WTC11 (cell line): ENCODE measurements around the gene PLEKHN1. TPM values are rescaled to one million over a fixed set of nuclear protein-coding genes. Genes with fewer than 3 reads are reported as not detected.

Experiments
- ATAC-seq: fragments of 200-7000 bp; cut with Tn5 transposase; 2 replicates; pipeline ENCODE4 v1.10.0; 2021; ENCODE audit warnings: mild to moderate bottlenecking, moderate library complexity
- CTCF ChIA-PET: fragments of 300-600 bp; sonication (Branson Sonifier 250); formaldehyde crosslinking; loops from one replicate; lab custom pipeline; 2021; ENCODE audit warnings: antibody characterized with exemption; lab: Charles Lee
- POLR2A ChIA-PET: fragments of 350-600 bp; sonication (Branson Sonifier 250); formaldehyde crosslinking; loops from one replicate; lab custom pipeline; 2021; ENCODE audit warnings: antibody characterized with exemption; lab: Charles Lee
- DNase-seq: peaks from one replicate; pipeline ENCODE4 v3.0.0; 2021; ENCODE audit warnings: low spot score
- H3K27ac Mint-ChIP-seq: 2 replicates; pipeline ENCODE4 v1.8.0; 2021; ENCODE audit warnings: mixed read lengths
- H3K27me3 Mint-ChIP-seq: 2 replicates; pipeline ENCODE4 v1.8.0; 2021; ENCODE audit warnings: low read depth, mild to moderate bottlenecking, moderate library complexity, mixed read lengths
- H3K36me3 Mint-ChIP-seq: 2 replicates; pipeline ENCODE4 v1.8.0; 2021; ENCODE audit warnings: mixed read lengths
- H3K4me1 Mint-ChIP-seq: 2 replicates; pipeline ENCODE4 v1.8.0; 2022; ENCODE audit warnings: mixed read lengths
- H3K4me3 Mint-ChIP-seq: 2 replicates; pipeline ENCODE4 v1.8.0; 2021; ENCODE audit warnings: mild to moderate bottlenecking, moderate library complexity, mixed read lengths
- H3K9me3 Mint-ChIP-seq: 2 replicates; pipeline ENCODE4 v1.8.0; 2021; ENCODE audit warnings: mixed read lengths
- CREM ChIP-seq: sonication (generic); formaldehyde crosslinking; IDR thresholded peaks from 2 replicates; pipeline ENCODE4 v1.8.1; 2022; ENCODE audit warnings: mild to moderate bottlenecking, missing genetic modification reagents, moderate library complexity
- GABPB1 ChIP-seq: sonication (generic); formaldehyde crosslinking; IDR thresholded peaks from 2 replicates; pipeline ENCODE4 v1.8.1; 2023; ENCODE audit warnings: mild to moderate bottlenecking, missing genetic modification reagents
- MXD4 ChIP-seq: fragments of 250-450 bp; sonication (Bioruptor Pico); IDR thresholded peaks from 2 replicates; pipeline ENCODE4 v1.8.0; 2021; ENCODE audit warnings: mild to moderate bottlenecking, moderate library complexity, borderline replicate concordance
- MYBL2 ChIP-seq: sonication (generic); formaldehyde crosslinking; IDR thresholded peaks from 2 replicates; pipeline ENCODE4 v1.8.1; 2023; ENCODE audit warnings: mild to moderate bottlenecking, moderate library complexity, missing genetic modification reagents
- NR1H2 ChIP-seq: sonication (generic); formaldehyde crosslinking; IDR thresholded peaks from 2 replicates; pipeline ENCODE4 v1.9.0; 2021; ENCODE audit warnings: mild to moderate bottlenecking, moderate library complexity, missing genetic modification reagents
- NR3C1 ChIP-seq: sonication (generic); formaldehyde crosslinking; conservative IDR thresholded peaks from 2 replicates; pipeline ENCODE4 v1.8.1; 2023; ENCODE audit warnings: low read depth, mild to moderate bottlenecking, missing genetic modification reagents
- TEAD1 ChIP-seq: sonication (generic); formaldehyde crosslinking; IDR thresholded peaks from 2 replicates; pipeline ENCODE4 v1.8.0; 2022; ENCODE audit warnings: mild to moderate bottlenecking, missing genetic modification reagents
- ZNF232 ChIP-seq: sonication (generic); formaldehyde crosslinking; IDR thresholded peaks from 2 replicates; pipeline ENCODE4 v1.8.0; 2022; ENCODE audit warnings: mild to moderate bottlenecking, missing genetic modification reagents
- ZNF396 ChIP-seq: fragments of 250-450 bp; sonication (Bioruptor Pico); IDR thresholded peaks from 2 replicates; pipeline ENCODE4 v1.8.0; 2021; ENCODE audit warnings: mild to moderate bottlenecking, moderate library complexity, borderline replicate concordance
- total RNA-seq: library from RNA; stranded (reverse); gene quantifications from 3 replicates; pipeline ENCODE4 v1.2.3, GENCODE V29; 2021
- TF ChIP-seq, protein P1 (sequence below): sonication (generic); formaldehyde crosslinking; IDR thresholded peaks from 2 replicates; pipeline ENCODE4 v1.8.1; 2022; ENCODE audit warnings: low read depth, missing genetic modification reagents, borderline replicate concordance
- TF ChIP-seq, protein P2 (sequence below): fragments of 250-450 bp; sonication (Bioruptor Pico); IDR thresholded peaks from 2 replicates; pipeline ENCODE4 v1.9.0; 2021; ENCODE audit warnings: mild to moderate bottlenecking, borderline replicate concordance
- TF ChIP-seq, protein P3 (sequence below): fragments of 250-450 bp; sonication (Bioruptor Pico); IDR thresholded peaks from 2 replicates; pipeline ENCODE4 v1.9.0; 2021; ENCODE audit warnings: moderate library complexity, mild to moderate bottlenecking, inconsistent platforms, borderline replicate concordance
- TF ChIP-seq, protein P4 (sequence below): sonication (generic); formaldehyde crosslinking; IDR thresholded peaks from 2 replicates; pipeline ENCODE4 v1.8.0; 2022; ENCODE audit warnings: missing genetic modification reagents

Gene PLEKHN1
- total RNA-seq, 1 experiment from 2014 or later, result 3.4 TPM

DNA sequence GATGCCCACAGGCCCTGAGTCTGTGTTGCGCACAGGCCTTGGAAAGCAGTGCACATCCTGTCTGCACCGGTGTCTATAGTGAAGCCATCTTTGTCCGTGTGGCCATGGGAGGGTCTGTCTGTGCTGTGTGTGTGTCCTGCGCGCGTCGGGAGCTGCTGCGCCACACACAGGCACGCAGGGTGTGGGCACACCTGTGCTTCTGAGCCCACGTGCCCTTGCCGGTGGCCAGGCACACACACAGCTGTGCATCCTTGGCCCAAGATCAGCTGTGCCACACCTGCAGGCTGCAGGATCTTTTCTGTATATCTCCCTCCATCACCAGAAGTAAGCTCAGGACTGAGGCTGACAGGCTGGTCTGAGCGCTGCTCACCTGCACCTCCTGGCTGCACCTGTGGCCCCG, 45.8 kb upstream of the PLEKHN1 start (continued):
- TF ChIP-seq, protein P1, sequence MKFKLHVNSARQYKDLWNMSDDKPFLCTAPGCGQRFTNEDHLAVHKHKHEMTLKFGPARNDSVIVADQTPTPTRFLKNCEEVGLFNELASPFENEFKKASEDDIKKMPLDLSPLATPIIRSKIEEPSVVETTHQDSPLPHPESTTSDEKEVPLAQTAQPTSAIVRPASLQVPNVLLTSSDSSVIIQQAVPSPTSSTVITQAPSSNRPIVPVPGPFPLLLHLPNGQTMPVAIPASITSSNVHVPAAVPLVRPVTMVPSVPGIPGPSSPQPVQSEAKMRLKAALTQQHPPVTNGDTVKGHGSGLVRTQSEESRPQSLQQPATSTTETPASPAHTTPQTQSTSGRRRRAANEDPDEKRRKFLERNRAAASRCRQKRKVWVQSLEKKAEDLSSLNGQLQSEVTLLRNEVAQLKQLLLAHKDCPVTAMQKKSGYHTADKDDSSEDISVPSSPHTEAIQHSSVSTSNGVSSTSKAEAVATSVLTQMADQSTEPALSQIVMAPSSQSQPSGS (CRISPR knock-in tag), result no peak
- TF ChIP-seq ZNF396 (CRISPR knock-in tag), result no peak
- TF ChIP-seq ZNF232 (CRISPR knock-in tag), result no peak
- TF ChIP-seq, protein P2, sequence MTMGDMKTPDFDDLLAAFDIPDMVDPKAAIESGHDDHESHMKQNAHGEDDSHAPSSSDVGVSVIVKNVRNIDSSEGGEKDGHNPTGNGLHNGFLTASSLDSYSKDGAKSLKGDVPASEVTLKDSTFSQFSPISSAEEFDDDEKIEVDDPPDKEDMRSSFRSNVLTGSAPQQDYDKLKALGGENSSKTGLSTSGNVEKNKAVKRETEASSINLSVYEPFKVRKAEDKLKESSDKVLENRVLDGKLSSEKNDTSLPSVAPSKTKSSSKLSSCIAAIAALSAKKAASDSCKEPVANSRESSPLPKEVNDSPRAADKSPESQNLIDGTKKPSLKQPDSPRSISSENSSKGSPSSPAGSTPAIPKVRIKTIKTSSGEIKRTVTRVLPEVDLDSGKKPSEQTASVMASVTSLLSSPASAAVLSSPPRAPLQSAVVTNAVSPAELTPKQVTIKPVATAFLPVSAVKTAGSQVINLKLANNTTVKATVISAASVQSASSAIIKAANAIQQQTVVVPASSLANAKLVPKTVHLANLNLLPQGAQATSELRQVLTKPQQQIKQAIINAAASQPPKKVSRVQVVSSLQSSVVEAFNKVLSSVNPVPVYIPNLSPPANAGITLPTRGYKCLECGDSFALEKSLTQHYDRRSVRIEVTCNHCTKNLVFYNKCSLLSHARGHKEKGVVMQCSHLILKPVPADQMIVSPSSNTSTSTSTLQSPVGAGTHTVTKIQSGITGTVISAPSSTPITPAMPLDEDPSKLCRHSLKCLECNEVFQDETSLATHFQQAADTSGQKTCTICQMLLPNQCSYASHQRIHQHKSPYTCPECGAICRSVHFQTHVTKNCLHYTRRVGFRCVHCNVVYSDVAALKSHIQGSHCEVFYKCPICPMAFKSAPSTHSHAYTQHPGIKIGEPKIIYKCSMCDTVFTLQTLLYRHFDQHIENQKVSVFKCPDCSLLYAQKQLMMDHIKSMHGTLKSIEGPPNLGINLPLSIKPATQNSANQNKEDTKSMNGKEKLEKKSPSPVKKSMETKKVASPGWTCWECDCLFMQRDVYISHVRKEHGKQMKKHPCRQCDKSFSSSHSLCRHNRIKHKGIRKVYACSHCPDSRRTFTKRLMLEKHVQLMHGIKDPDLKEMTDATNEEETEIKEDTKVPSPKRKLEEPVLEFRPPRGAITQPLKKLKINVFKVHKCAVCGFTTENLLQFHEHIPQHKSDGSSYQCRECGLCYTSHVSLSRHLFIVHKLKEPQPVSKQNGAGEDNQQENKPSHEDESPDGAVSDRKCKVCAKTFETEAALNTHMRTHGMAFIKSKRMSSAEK, result no peak
- no peak for TF ChIP-seq CREM (CRISPR knock-in tag)
- TF ChIP-seq TEAD1 (CRISPR knock-in tag), result no peak

DNA sequence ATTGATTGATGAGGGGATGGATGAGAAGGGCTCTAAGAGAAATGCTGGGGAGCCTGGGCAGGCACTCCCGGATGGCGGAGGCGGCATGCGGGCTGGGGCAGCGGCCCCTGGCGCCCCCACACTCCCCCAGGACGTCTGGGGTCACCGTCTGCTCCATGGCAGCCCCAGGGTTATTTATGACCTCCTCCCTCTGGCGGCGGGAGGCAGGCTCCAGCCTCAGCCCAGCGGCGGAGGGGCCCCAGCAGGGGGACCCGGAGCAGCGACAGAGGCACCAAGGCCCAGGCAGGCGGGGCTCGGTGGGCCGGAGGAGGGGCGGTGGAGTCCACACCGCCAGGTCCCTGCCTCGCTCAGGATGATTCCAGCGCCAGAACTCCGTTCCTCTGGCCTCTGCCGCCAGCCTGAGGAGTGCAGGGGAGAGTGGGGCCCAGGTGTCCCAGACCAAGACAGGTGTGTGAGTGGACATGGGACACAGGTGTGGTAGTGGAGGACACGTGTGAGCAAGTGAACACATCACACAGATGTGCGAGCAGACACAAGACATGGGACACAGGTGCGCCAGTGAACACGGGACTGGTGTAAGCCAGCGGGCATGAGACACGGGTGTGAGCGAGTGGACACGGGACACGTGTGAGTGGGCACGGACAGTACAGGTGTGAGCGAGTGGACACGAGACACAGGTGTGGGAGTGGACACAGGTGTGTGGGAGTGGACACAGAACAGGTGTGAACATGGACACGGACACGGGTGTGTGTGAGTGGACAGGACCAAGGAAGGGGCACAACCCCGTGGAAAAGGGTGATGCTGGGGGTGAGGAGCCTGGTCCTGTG, 45.1 kb upstream of the PLEKHN1 start:
- H3K27me3 Mint-ChIP-seq, result peaks cover 85% of the 10 kb centered on the region
- ChIA-PET POLR2A (interaction anchor here (1.0 kb wide), 1 partner anchor 12 kb away, joined by 3 read pairs; no protein-coding TSS in a partner anchor), CTCF (interaction anchor here (0.7 to 3.7 kb wide), 8 partner anchors 9 to 30 kb away, joined by 3 to 27 read pairs (median 4); no protein-coding TSS in a partner anchor)
- H3K4me3 Mint-ChIP-seq, result peak overlapping the region; percentile 12; the same call in 1 of the 2 replicates
- no peaks in the 10 kb centered on the region for H3K36me3 Mint-ChIP-seq
- no peaks in the 10 kb centered on the region for H3K9me3 Mint-ChIP-seq
- TF ChIP-seq ZNF232 (CRISPR knock-in tag) (no peak), NR1H2 (no peak), NR3C1 (CRISPR knock-in tag) (no peak), MYBL2 (CRISPR knock-in tag) (no peak), ZNF396 (CRISPR knock-in tag) (no peak), GABPB1 (CRISPR knock-in tag) (0 out of 2 replicates have a peak, but pooled peaks have one; percentile 18), MXD4 (CRISPR knock-in tag) (no peak), CREM (CRISPR knock-in tag) (no peak)
- TF ChIP-seq, protein P3, sequence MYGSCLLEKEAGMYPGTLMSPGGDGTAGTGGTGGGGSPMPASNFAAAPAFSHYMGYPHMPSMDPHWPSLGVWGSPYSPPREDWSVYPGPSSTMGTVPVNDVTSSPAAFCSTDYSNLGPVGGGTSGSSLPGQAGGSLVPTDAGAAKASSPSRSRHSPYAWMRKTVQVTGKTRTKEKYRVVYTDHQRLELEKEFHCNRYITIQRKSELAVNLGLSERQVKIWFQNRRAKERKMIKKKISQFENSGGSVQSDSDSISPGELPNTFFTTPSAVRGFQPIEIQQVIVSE (CRISPR knock-in tag), result no peak
- TF ChIP-seq, protein P4, sequence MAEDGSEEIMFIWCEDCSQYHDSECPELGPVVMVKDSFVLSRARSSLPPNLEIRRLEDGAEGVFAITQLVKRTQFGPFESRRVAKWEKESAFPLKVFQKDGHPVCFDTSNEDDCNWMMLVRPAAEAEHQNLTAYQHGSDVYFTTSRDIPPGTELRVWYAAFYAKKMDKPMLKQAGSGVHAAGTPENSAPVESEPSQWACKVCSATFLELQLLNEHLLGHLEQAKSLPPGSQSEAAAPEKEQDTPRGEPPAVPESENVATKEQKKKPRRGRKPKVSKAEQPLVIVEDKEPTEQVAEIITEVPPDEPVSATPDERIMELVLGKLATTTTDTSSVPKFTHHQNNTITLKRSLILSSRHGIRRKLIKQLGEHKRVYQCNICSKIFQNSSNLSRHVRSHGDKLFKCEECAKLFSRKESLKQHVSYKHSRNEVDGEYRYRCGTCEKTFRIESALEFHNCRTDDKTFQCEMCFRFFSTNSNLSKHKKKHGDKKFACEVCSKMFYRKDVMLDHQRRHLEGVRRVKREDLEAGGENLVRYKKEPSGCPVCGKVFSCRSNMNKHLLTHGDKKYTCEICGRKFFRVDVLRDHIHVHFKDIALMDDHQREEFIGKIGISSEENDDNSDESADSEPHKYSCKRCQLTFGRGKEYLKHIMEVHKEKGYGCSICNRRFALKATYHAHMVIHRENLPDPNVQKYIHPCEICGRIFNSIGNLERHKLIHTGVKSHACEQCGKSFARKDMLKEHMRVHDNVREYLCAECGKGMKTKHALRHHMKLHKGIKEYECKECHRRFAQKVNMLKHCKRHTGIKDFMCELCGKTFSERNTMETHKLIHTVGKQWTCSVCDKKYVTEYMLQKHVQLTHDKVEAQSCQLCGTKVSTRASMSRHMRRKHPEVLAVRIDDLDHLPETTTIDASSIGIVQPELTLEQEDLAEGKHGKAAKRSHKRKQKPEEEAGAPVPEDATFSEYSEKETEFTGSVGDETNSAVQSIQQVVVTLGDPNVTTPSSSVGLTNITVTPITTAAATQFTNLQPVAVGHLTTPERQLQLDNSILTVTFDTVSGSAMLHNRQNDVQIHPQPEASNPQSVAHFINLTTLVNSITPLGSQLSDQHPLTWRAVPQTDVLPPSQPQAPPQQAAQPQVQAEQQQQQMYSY (CRISPR knock-in tag), result peak; percentile 35; the same call in 1 of the 2 replicates
- H3K4me1 Mint-ChIP-seq, result peaks cover 16% of the 10 kb centered on the region
- no peak overlapping the region for H3K27ac Mint-ChIP-seq
- ATAC-seq (peak; percentile 60), DNase-seq (peak; percentile 75)
